Right lobe of liver (tissue), 6 donors: ENCODE measurements around the gene NMNAT2. TPM values are rescaled to one million over a fixed set of nuclear protein-coding genes. Genes with fewer than 3 reads are reported as not detected.

ENCODE experiments used
- ATAC-seq, 4 donors: fragments of 200-7000 bp; cut with Tn5 transposase; one replicate each; pipeline ENCODE4 v1.9.1; 2020; ENCODE audit warnings: mild to moderate bottlenecking in 4 of 4, moderate library complexity in 4 of 4
- DNase-seq, 3 donors: peaks; one replicate each; pipeline ENCODE4 v3.0.0-alpha.2; 2020
- H3K27ac ChIP-seq, 3 donors: fragments of 200-600 bp; one replicate each; pipeline ENCODE4 v1.8.0; 2022
- H3K27me3 ChIP-seq, 2 donors: fragments of 200-600 bp; one replicate each; pipeline ENCODE4 v1.8.0; 2022
- H3K36me3 ChIP-seq, 4 donors: fragments of 200-600 bp; sonication (generic) in 1 of 4; one replicate each; pipeline versions ENCODE4 v1.5.1 to v1.8.0; 2017 to 2022; ENCODE audit warnings: control low read depth in 1 of 4
- H3K4me1 ChIP-seq, 4 donors: fragments of 200-600 bp; sonication (generic) in 1 of 4; one replicate each; pipeline versions ENCODE4 v1.5.1 to v1.8.0; 2017 to 2022; ENCODE audit warnings: control low read depth in 1 of 4
- H3K4me3 ChIP-seq, 3 donors: fragments of 200-600 bp; one replicate each; pipeline ENCODE4 v1.8.0; 2022
- H3K9me3 ChIP-seq, 4 donors: fragments of 200-600 bp; sonication (generic) in 1 of 4; one replicate each; pipeline versions ENCODE4 v1.5.1 to v1.8.0; 2017 to 2022; ENCODE audit warnings: control low read depth in 1 of 4
- POLR2A ChIP-seq: fragments of 450-650 bp; IDR thresholded peaks from one replicate; pipeline ENCODE4 v1.6.1; 2017; ENCODE audit warnings: antibody characterized with exemption, mild to moderate bottlenecking
- WGBS: methylation state at CpG from one replicate; pipeline ENCODE4 v1.1.6; 2018; ENCODE audit warnings: low coverage, low lambda C conversion rate; ENCODE audit not compliant: insufficient coverage; ENCODE audit errors: missing lambda C conversion rate; 5-methylcytosine and 5-hydroxymethylcytosine counted together
- intact Hi-C, 2 donors: fragments of 100-400 bp; cut with DNase I; formaldehyde crosslinking; loops; one replicate each; pipeline versions ENCODE4 v1.11.2 to v1.14.1; 2022
- total RNA-seq, 6 experiments: library from RNA; depleted of rRNA in 2 of 6; stranded (reverse); fragments of >200 nt in 2 of 6; fragmentation: NEBNext Ultra II Directional in 3 of 6; extraction: Animal tissue kit (Norgen Biotek cat#: 25700) in 3 of 6; gene quantifications; one replicate each; pipeline versions ENCODE4 v1.1.0 to v1.2.4, GENCODE V29; 2016 to 2023
- TF ChIP-seq, protein P1 (sequence below), 4 donors: fragments of 200-600 bp in 3 of 4; fragments of 450-650 bp in 1 of 4; IDR thresholded peaks; one replicate each; pipeline versions ENCODE4 v1.5.1 to v1.8.0; 2016 to 2022; ENCODE audit warnings: antibody characterized with exemption in 4 of 4, mild to moderate bottlenecking in 2 of 4
- donor health status: DM: no; HTN: yes; CAD: no.
- donor health status: DM: no; HTN: no; CAD: no.
- donor health status: DM: no; HTN: no; CAD: no.
- donor health status: DM: no; HTN: yes; CAD: no.
- donor health status: DM: no; HTN: yes; CAD: no.

Gene NMNAT2
- total RNA-seq, 6 experiments from 2014 or later: 0.06 to 0.07 (median 0.06) TPM; not detected in 3

- intact Hi-C loops: no loop called here
- WGBS: 40% methylated on average over 2 of the region's 3 CpGs
- H3K4me3 ChIP-seq: no peak overlapping the region
- no peaks in the 10 kb centered on the region for H3K9me3 ChIP-seq
- DNase-seq (no peak), ATAC-seq (no peak)
- no peaks in the 10 kb centered on the region for H3K36me3 ChIP-seq
- H3K27me3 ChIP-seq: no peaks in the 10 kb centered on the region
- no peak overlapping the region for H3K27ac ChIP-seq
- no peak for TF ChIP-seq POLR2A
- TF ChIP-seq, protein P1, sequence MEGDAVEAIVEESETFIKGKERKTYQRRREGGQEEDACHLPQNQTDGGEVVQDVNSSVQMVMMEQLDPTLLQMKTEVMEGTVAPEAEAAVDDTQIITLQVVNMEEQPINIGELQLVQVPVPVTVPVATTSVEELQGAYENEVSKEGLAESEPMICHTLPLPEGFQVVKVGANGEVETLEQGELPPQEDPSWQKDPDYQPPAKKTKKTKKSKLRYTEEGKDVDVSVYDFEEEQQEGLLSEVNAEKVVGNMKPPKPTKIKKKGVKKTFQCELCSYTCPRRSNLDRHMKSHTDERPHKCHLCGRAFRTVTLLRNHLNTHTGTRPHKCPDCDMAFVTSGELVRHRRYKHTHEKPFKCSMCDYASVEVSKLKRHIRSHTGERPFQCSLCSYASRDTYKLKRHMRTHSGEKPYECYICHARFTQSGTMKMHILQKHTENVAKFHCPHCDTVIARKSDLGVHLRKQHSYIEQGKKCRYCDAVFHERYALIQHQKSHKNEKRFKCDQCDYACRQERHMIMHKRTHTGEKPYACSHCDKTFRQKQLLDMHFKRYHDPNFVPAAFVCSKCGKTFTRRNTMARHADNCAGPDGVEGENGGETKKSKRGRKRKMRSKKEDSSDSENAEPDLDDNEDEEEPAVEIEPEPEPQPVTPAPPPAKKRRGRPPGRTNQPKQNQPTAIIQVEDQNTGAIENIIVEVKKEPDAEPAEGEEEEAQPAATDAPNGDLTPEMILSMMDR (IDR thresholded peaks at IDR 0.05): no peak
- H3K4me1 ChIP-seq: no peaks in the 10 kb centered on the region
Observed at GRCh38 chr1:183301239-183301638, 116.9 kb downstream of the NMNAT2 start.

DNA sequence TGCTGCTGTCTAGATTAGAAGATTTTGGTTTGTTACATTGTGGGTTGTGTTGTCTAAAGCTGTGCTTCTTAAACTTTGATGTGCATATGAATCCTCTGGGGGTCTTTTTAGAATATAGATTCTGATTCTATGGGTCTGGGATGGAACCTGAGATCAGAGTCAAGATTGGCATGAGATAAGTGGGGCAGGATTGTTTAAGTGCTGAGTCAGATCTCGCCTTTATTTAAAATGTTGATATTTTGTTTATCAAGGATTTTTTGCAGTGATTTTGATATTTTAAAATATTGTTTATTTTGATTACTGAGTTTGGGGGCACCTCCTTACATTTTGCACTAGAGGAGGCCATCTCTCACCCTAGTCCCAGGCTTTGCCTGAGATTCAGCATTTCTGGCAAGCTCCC lies 117.4 kb downstream of the NMNAT2 start:
- Histone ChIP-seq H3K27me3 (no peaks in the 10 kb centered on the region), H3K4me3 (no peak overlapping the region), H3K4me1 (no peaks in the 10 kb centered on the region), H3K27ac (no peak overlapping the region), H3K9me3 (no peaks in the 10 kb centered on the region), H3K36me3 (no peaks in the 10 kb centered on the region)
- TF ChIP-seq, protein P1 (IDR thresholded peaks at IDR 0.05): no peak
- no peak for TF ChIP-seq POLR2A
- intact Hi-C loops: no loop called here
- ATAC-seq (no peak), DNase-seq (no peak)
- 83% methylated on average over 1 of the region's 1 CpG for WGBS

DNA sequence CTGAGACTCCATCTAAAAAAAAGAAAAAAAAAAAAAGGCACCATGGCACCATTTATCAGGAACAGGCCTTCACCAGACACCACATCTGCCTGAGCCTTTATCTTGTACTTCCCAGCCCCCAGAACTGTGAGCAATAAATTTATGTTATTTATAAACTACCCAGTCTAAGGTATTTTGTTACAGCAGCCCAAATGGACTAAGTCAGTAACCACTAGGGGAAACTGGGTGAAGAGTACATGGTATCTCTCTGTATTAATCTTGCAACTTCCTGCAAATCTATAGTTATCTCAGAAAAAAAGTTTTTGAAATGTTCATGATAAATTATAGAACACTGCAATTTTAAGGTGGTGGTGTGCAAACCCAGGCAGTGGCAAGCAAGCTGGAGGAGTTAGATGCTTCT lies 117.8 kb downstream of the NMNAT2 start:
- Histone ChIP-seq H3K27ac (no peak overlapping the region), H3K27me3 (no peaks in the 10 kb centered on the region), H3K4me1 (no peaks in the 10 kb centered on the region), H3K36me3 (no peaks in the 10 kb centered on the region), H3K4me3 (no peak overlapping the region), H3K9me3 (no peaks in the 10 kb centered on the region)
- ATAC-seq (no peak), DNase-seq (no peak)
- TF ChIP-seq, protein P1 (IDR thresholded peaks at IDR 0.05): no peak
- TF ChIP-seq POLR2A: no peak
- intact Hi-C loops: no loop called here

- WGBS: 86% methylated on average over 4 of the region's 4 CpGs
- Histone ChIP-seq H3K27ac (no peak overlapping the region), H3K4me3 (no peak overlapping the region), H3K36me3 (no peaks in the 10 kb centered on the region), H3K4me1 (no peaks in the 10 kb centered on the region), H3K9me3 (no peaks in the 10 kb centered on the region), H3K27me3 (no peaks in the 10 kb centered on the region)
- no peak for ATAC-seq
- no peak for TF ChIP-seq POLR2A
- TF ChIP-seq, protein P1 (IDR thresholded peaks at IDR 0.05): no peak
- intact Hi-C loops: no loop called here
- DNase-seq: no peak
Observed at GRCh38 chr1:183296782-183297181, 121.4 kb downstream of the NMNAT2 start.

GRCh38 chr1:183295521-183295920 lies 122.7 kb downstream of the NMNAT2 start:
- ATAC-seq (no peak), DNase-seq (no peak)
- Histone ChIP-seq H3K27me3 (no peaks in the 10 kb centered on the region), H3K4me3 (no peak overlapping the region), H3K4me1 (no peaks in the 10 kb centered on the region), H3K27ac (no peak overlapping the region), H3K9me3 (no peaks in the 10 kb centered on the region), H3K36me3 (no peaks in the 10 kb centered on the region)
- WGBS: 53% methylated on average over 5 of the region's 5 CpGs
- TF ChIP-seq, protein P1 (IDR thresholded peaks at IDR 0.05): no peak
- no peak for TF ChIP-seq POLR2A
- intact Hi-C loops: no loop called here
